ENCODE results near the gene RBPJ.

RBPJ gene

GRCh38 chr4:26484032-26484515 is 163.3 kb downstream of the RBPJ start:
- no peaks in the 10 kb centered on the region for H3K27me3 ChIP-seq (ENCODE audit: insufficient read depth, low read length)
- no peaks in the 10 kb centered on the region for H3K9me3 ChIP-seq (ENCODE audit: low read length)
- H3K27ac ChIP-seq (ENCODE audit: low read depth, low read length, poor library complexity, severe bottlenecking), result no peak overlapping the region
- H2AFZ ChIP-seq (ENCODE audit: low read length), result no peak overlapping the region
- H3K4me1 ChIP-seq (ENCODE audit: insufficient read depth, low read length, severe bottlenecking), result no peaks in the 10 kb centered on the region
- H3K36me3 ChIP-seq (ENCODE audit: insufficient read depth, low read length), result no peaks in the 10 kb centered on the region
- H3K9me2 ChIP-seq (ENCODE audit: low read depth, low read length), result no peaks in the 10 kb centered on the region
- H3F3A ChIP-seq (ENCODE audit: insufficient read depth, low read length), result no peaks in the 10 kb centered on the region
- no peak overlapping the region for H3K4me3 ChIP-seq (ENCODE audit: low read depth, low read length, poor library complexity, severe bottlenecking)
- TF ChIP-seq EZH2 (IDR thresholded peaks at IDR 0.05; ENCODE audit: borderline replicate concordance, low read length), result no peak
- no peak for TF ChIP-seq CTCF (IDR thresholded peaks at IDR 0.05; ENCODE audit: low read length)
- H3K9ac ChIP-seq (ENCODE audit: low read length), result no peak overlapping the region
- no peaks in the 10 kb centered on the region for H3K79me2 ChIP-seq (ENCODE audit: insufficient read depth, low read length)
- H4K20me1 ChIP-seq (ENCODE audit: insufficient read depth, low read length), result no peaks in the 10 kb centered on the region
- no peak overlapping the region for H3K4me2 ChIP-seq (ENCODE audit: low read length)

- H3K4me3 ChIP-seq (ENCODE audit: low read depth, low read length, poor library complexity, severe bottlenecking), result no peak overlapping the region
- H3K79me2 ChIP-seq (ENCODE audit: insufficient read depth, low read length), result no peaks in the 10 kb centered on the region
- no peaks in the 10 kb centered on the region for H3K36me3 ChIP-seq (ENCODE audit: insufficient read depth, low read length)
- no peak for TF ChIP-seq CTCF (IDR thresholded peaks at IDR 0.05; ENCODE audit: low read length)
- TF ChIP-seq EZH2 (IDR thresholded peaks at IDR 0.05; ENCODE audit: borderline replicate concordance, low read length), result no peak
- no peaks in the 10 kb centered on the region for H3K27me3 ChIP-seq (ENCODE audit: insufficient read depth, low read length)
- no peak overlapping the region for H3K9ac ChIP-seq (ENCODE audit: low read length)
- H3K9me2 ChIP-seq (ENCODE audit: low read depth, low read length), result no peaks in the 10 kb centered on the region
- no peaks in the 10 kb centered on the region for H4K20me1 ChIP-seq (ENCODE audit: insufficient read depth, low read length)
- no peaks in the 10 kb centered on the region for H3K4me1 ChIP-seq (ENCODE audit: insufficient read depth, low read length, severe bottlenecking)
- H3K9me3 ChIP-seq (ENCODE audit: low read length), result no peaks in the 10 kb centered on the region
- H3K4me2 ChIP-seq (ENCODE audit: low read length), result no peak overlapping the region
- no peak overlapping the region for H3K27ac ChIP-seq (ENCODE audit: low read depth, low read length, poor library complexity, severe bottlenecking)
- no peak overlapping the region for H2AFZ ChIP-seq (ENCODE audit: low read length)
- H3F3A ChIP-seq (ENCODE audit: insufficient read depth, low read length), result no peaks in the 10 kb centered on the region
Measured at GRCh38 chr4:26484516-26484915, 163.7 kb downstream of the RBPJ start.

All from OCI-LY1 (cell line).